Panc1 (cell line): ENCODE results near the gene ESR2. TPM values are rescaled to one million over a fixed set of nuclear protein-coding genes. Genes with fewer than 3 reads are reported as not detected.

ENCODE experiments used
- ATAC-seq: fragments of 200-7000 bp; cut with Tn5 transposase; 2 replicates; pipeline ENCODE4 v1.9.1; 2020; ENCODE audit warnings: mild to moderate bottlenecking, moderate library complexity
- BruUV-seq: library from RNA; stranded (reverse); fragments of 400-500 nt; replicated peaks from 2 replicates; lab custom pipeline; 2021; lab: Mats Ljungman, UMichigan
- CTCF ChIA-PET: fragments of 300-600 bp; sonication (Branson Sonifier 250); formaldehyde crosslinking; loops from one replicate; lab custom pipeline; 2022; ENCODE audit warnings: antibody characterized with exemption; lab: Charles Lee
- POLR2A ChIA-PET: fragments of 300-600 bp; sonication (Branson Sonifier 250); formaldehyde crosslinking; loops from one replicate; lab custom pipeline; 2022; ENCODE audit warnings: antibody characterized with exemption; lab: Charles Lee
- DNase-seq: peaks from one replicate; pipeline ENCODE4 v3.0.0-alpha.2; 2010; ENCODE audit warnings: low read depth, low spot score
- H3K27ac ChIP-seq: 2 replicates; pipeline ENCODE4 v1.5.1; 2011; ENCODE audit warnings: mild to moderate bottlenecking, low read length, inconsistent platforms
- H3K27me3 ChIP-seq: fragments of 200-500 bp; sonication (Bioruptor generic); 2 replicates; pipeline ENCODE4 v1.6.0; 2014; ENCODE audit warnings: low read length, inconsistent platforms; ENCODE audit not compliant: control insufficient read depth, insufficient read depth
- H3K36me3 ChIP-seq: fragments of 200-500 bp; sonication (Bioruptor generic); 2 replicates; pipeline ENCODE4 v1.5.1; 2014; ENCODE audit warnings: inconsistent platforms, mild to moderate bottlenecking, low read length, moderate library complexity; ENCODE audit not compliant: control insufficient read depth, insufficient read depth
- H3K4me1 ChIP-seq: 2 replicates; pipeline ENCODE4 v1.5.1; 2011; ENCODE audit warnings: inconsistent platforms, mild to moderate bottlenecking, low read length, moderate library complexity; ENCODE audit not compliant: control insufficient read depth, insufficient read depth
- H3K4me3 ChIP-seq, 2 experiments: 2 replicates each; pipeline ENCODE4 v1.5.1; 2011 to 2012; ENCODE audit warnings: low read depth in 2 of 2, low read length in 2 of 2, mild to moderate bottlenecking in 2 of 2, inconsistent platforms in 1 of 2, moderate library complexity in 1 of 2
- H3K9me3 ChIP-seq: fragments of 200-500 bp; sonication (Bioruptor generic); 2 replicates; pipeline ENCODE4 v1.5.1; 2014; ENCODE audit warnings: low read depth, mild to moderate bottlenecking, inconsistent platforms, low read length, moderate library complexity; ENCODE audit not compliant: control insufficient read depth, insufficient read depth
- POLR2AphosphoS5 ChIP-seq: IDR thresholded peaks from 2 replicates; pipeline ENCODE4 v1.6.1; 2012; ENCODE audit warnings: mild to moderate bottlenecking, low read depth, low read length, moderate library complexity
- SIN3A ChIP-seq: IDR thresholded peaks from 2 replicates; pipeline ENCODE4 v1.6.1; 2012; ENCODE audit warnings: low read depth, mild to moderate bottlenecking, low read length, moderate library complexity, borderline replicate concordance; ENCODE audit not compliant: insufficient read depth
- TCF7L2 ChIP-seq: IDR thresholded peaks from 2 replicates; pipeline ENCODE4 v1.6.1; 2011; ENCODE audit warnings: mild to moderate bottlenecking, low read depth, low read length, inconsistent platforms
- in situ Hi-C: cut with HindIII; loops from 2 replicates; pipeline ENCODE4 v1.10.0; 2016; ENCODE audit warnings: low sequenced_read_pairs, low pct_unique_long_range_greater_than_20kb
- intact Hi-C: fragments of 100-400 bp; cut with micrococcal nuclease; formaldehyde crosslinking; loops from one replicate; pipeline ENCODE4 v1.10.0; 2022; ENCODE audit not compliant: unreplicated experiment
- total RNA-seq: library from RNA; stranded (reverse); gene quantifications from one replicate; pipeline ENCODE4 v1.2.1, GENCODE V29; 2021; ENCODE audit not compliant: unreplicated experiment
- TF ChIP-seq, protein P1 (sequence below), 2 experiments: IDR thresholded peaks; 2 replicates each; pipeline ENCODE4 v1.6.1; 2011 to 2012; ENCODE audit warnings: low read depth in 2 of 2, control low read depth in 1 of 2, low read length in 1 of 2, mild to moderate bottlenecking in 1 of 2, moderate library complexity in 1 of 2; ENCODE audit not compliant: insufficient read depth in 1 of 2
- TF ChIP-seq, protein P2 (sequence below): fragments of 450-650 bp; IDR thresholded peaks from 2 replicates; pipeline ENCODE4 v1.5.1; 2017; ENCODE audit warnings: mild to moderate bottlenecking

ESR2 gene
- total RNA-seq, 1 experiment from 2014 or later = not detected

DNA sequence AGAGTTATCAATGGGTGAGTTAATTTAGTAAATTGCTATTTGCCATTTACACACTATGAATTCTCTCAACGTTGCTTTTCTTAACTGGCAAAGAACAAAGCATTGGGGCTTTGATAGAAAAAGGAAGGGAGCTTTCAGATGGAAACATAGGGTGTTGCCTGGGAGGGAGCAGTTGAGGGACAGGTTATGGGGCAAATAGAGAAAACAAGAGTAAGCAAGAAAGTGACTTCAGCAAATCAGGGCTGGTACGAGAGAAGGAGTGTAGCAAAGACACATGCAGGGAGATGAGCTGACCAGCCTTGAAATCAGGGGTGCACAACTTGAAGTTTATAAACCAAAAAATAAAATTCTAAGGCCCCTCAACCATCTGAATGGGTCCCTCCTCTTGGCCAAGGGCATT lies 15.7 kb downstream of the ESR2 start:
- no TSS peak for BruUV-seq
- ATAC-seq = no peak
- no peak for DNase-seq
- intact Hi-C loops (no loop called here), in situ Hi-C loops (no loop called here)
- CTCF ChIA-PET = no interaction called here
- Histone ChIP-seq H3K4me1 (no peaks in the 10 kb centered on the region), H3K27me3 (no peaks in the 10 kb centered on the region; the same call in 1 of the 2 replicates), H3K27ac (no peak overlapping the region), H3K9me3 (no peaks in the 10 kb centered on the region), H3K4me3 (no peak overlapping the region), H3K36me3 (no peaks in the 10 kb centered on the region)
- TF ChIP-seq TCF7L2 = no peak
- TF ChIP-seq, protein P1, sequence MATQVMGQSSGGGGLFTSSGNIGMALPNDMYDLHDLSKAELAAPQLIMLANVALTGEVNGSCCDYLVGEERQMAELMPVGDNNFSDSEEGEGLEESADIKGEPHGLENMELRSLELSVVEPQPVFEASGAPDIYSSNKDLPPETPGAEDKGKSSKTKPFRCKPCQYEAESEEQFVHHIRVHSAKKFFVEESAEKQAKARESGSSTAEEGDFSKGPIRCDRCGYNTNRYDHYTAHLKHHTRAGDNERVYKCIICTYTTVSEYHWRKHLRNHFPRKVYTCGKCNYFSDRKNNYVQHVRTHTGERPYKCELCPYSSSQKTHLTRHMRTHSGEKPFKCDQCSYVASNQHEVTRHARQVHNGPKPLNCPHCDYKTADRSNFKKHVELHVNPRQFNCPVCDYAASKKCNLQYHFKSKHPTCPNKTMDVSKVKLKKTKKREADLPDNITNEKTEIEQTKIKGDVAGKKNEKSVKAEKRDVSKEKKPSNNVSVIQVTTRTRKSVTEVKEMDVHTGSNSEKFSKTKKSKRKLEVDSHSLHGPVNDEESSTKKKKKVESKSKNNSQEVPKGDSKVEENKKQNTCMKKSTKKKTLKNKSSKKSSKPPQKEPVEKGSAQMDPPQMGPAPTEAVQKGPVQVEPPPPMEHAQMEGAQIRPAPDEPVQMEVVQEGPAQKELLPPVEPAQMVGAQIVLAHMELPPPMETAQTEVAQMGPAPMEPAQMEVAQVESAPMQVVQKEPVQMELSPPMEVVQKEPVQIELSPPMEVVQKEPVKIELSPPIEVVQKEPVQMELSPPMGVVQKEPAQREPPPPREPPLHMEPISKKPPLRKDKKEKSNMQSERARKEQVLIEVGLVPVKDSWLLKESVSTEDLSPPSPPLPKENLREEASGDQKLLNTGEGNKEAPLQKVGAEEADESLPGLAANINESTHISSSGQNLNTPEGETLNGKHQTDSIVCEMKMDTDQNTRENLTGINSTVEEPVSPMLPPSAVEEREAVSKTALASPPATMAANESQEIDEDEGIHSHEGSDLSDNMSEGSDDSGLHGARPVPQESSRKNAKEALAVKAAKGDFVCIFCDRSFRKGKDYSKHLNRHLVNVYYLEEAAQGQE (IDR thresholded peaks at IDR 0.05; ENCODE audit: insufficient read depth in 1 of 2, low read depth in 2 of 2, low read length in 1 of 2) = no peak
- TF ChIP-seq, protein P2, sequence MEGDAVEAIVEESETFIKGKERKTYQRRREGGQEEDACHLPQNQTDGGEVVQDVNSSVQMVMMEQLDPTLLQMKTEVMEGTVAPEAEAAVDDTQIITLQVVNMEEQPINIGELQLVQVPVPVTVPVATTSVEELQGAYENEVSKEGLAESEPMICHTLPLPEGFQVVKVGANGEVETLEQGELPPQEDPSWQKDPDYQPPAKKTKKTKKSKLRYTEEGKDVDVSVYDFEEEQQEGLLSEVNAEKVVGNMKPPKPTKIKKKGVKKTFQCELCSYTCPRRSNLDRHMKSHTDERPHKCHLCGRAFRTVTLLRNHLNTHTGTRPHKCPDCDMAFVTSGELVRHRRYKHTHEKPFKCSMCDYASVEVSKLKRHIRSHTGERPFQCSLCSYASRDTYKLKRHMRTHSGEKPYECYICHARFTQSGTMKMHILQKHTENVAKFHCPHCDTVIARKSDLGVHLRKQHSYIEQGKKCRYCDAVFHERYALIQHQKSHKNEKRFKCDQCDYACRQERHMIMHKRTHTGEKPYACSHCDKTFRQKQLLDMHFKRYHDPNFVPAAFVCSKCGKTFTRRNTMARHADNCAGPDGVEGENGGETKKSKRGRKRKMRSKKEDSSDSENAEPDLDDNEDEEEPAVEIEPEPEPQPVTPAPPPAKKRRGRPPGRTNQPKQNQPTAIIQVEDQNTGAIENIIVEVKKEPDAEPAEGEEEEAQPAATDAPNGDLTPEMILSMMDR = no peak
- no peak for TF ChIP-seq POLR2AphosphoS5
- no peak for TF ChIP-seq SIN3A
- POLR2A ChIA-PET = no interaction called here

DNA sequence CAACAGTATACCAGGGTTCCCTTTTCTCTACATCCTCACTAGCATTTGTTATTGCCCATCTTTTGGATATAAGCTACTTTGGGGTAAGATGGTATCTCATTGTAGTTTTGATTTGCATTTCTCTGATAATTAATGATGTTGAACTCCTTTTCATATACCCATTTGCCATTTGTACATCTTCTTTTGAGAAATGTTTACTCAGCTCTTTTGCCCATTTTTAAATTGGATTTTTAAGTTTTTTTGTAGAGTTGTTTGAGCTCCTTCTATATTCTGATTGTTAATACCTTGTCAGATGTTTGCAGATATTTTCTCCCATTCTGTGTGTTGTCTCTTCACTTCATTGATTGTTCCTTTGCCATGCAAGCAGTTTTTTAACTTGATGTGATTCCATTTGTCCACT lies 22.2 kb downstream of the ESR2 start:
- DNase-seq (no peak), ATAC-seq (no peak)
- no peaks in the 10 kb centered on the region for H3K4me1 ChIP-seq
- no TSS peak for BruUV-seq
- intact Hi-C loops = no loop called here
- H3K36me3 ChIP-seq = no peaks in the 10 kb centered on the region
- H3K9me3 ChIP-seq = no peaks in the 10 kb centered on the region
- H3K27ac ChIP-seq = no peak overlapping the region
- in situ Hi-C loops = no loop called here
- CTCF ChIA-PET = no interaction called here
- POLR2A ChIA-PET = no interaction called here
- H3K4me3 ChIP-seq = no peak overlapping the region
- H3K27me3 ChIP-seq = no peaks in the 10 kb centered on the region; the same call in 1 of the 2 replicates
- no peak for TF ChIP-seq POLR2AphosphoS5
- no peak for TF ChIP-seq SIN3A

DNA sequence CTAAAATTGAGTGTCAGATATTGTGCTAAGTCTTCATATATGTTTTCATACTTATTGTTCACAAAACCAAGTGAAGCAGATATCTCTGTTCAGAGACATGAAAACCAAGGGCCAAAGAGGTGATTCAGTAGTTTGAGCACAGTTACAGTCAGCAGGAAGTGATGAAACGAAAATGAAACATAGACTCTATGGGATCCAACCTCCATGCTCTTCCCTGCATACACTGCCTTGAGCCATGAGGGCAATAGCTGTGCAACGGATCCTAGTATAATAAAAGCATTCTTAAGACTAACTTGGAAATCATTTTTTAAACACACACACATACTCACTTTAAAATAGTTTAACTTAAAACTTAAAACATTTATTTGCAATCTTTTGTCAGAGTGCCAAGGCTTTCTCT lies 27.9 kb downstream of the ESR2 start:
- TF ChIP-seq, protein P2 = no peak
- Histone ChIP-seq H3K4me1 (no peaks in the 10 kb centered on the region), H3K4me3 (no peak overlapping the region), H3K36me3 (no peaks in the 10 kb centered on the region), H3K27me3 (no peaks in the 10 kb centered on the region), H3K27ac (no peak overlapping the region), H3K9me3 (no peaks in the 10 kb centered on the region)
- intact Hi-C loops (no loop called here), in situ Hi-C loops (no loop called here)
- DNase-seq (no peak), ATAC-seq (no peak)
- no TSS peak for BruUV-seq
- ChIA-PET CTCF (no interaction called here), POLR2A (interaction anchor here (0.6 kb wide), 1 partner anchor 285 kb away, joined by 3 read pairs; no protein-coding TSS in a partner anchor)
